Measurements from ENCODE around the gene ACACA.

The ACACA gene

GRCh38 chr17:37069087-37069486 lies 337.5 kb downstream of the ACACA start:
- DNase-seq (ENCODE audit: low read depth, low spot score) = no peak

GRCh38 chr17:37068266-37068665 lies 338.4 kb downstream of the ACACA start:
- no peak for DNase-seq (ENCODE audit: low read depth, low spot score)

- no peak for DNase-seq (ENCODE audit: low read depth, low spot score)
Observed at GRCh38 chr17:37067555-37068111, 339.0 kb downstream of the ACACA start.

DNA sequence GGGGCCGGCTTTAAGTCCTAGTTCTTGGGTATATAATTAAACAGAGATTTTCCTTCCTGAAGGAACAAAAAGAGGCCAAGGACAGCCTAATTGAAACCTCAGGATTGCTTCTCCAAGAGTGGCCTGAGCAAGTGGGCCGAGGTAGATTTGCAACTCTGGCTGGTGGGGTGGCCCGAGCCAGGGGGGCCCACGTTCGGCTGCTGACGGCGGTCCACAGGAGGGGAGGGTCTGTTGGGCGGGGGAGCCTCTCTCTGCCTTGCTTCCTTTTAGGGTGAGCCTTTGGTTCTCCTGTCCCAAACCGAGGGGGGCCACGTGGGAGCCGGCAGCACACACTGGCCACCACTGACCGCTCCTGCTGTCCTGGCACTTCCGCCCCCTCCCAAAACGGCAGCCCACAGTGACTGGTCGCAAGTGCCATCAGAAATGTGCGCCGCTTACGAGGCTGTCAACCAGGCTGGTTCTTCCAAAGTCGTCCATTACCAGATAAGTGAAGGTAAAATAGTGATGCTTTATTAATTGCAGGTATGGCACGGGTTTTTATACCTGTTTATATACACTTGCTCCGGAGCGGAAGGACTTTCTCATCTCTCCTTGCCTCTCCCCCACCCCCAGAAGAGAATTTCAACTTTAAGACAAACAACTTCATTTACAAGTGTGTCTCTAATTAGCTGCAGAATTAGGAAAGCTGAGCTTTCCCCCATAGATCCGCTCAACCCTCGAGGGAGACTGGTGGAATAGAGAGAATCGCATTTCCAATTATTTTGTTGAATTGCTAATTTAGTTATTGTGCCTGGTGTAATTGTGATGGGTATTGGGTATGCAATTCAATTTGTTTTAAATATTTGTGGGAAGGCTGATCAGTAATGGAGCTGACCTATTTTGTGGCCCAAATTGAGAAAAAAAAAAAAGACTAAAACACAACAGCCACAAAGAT lies 340.0 kb downstream of the ACACA start:
- DNase-seq (ENCODE audit: low read depth, low spot score) = no peak

- DNase-seq (ENCODE audit: low read depth, low spot score) = no peak
Observed at GRCh38 chr17:37065486-37066321, 340.9 kb downstream of the ACACA start.

- DNase-seq (ENCODE audit: low read depth, low spot score) = no peak
Observed at GRCh38 chr17:37064956-37065355, 341.7 kb downstream of the ACACA start.

- DNase-seq (ENCODE audit: low read depth, low spot score) = no peak
Observed at GRCh38 chr17:37064206-37064605, 342.4 kb downstream of the ACACA start.

- DNase-seq (ENCODE audit: low read depth, low spot score) = no peak
Observed at GRCh38 chr17:37062021-37062420, 344.6 kb downstream of the ACACA start.

- no peak for DNase-seq (ENCODE audit: low read depth, low spot score)
Observed at GRCh38 chr17:37060928-37061327, 345.7 kb downstream of the ACACA start.

DNA sequence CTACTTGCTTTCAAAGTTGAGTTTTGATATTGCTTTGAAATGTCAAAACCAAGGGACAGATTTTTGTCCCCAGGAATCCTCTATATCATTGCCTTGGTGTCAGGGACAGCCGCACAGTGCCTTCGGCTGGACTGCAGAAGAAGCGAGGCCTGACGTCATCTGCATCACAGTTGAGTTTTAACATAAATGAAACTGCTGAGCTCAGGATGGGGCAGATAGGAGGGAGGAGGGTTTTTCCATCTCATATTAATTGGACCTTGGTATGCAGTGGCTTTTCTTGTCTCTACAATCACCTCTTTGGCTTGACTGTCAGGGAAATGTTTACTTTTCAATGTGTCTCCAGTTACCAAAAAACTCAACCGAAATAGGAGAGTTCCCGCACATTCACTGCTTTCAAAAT lies 346.5 kb downstream of the ACACA start:
- DNase-seq (ENCODE audit: low read depth, low spot score) = no peak

DNA sequence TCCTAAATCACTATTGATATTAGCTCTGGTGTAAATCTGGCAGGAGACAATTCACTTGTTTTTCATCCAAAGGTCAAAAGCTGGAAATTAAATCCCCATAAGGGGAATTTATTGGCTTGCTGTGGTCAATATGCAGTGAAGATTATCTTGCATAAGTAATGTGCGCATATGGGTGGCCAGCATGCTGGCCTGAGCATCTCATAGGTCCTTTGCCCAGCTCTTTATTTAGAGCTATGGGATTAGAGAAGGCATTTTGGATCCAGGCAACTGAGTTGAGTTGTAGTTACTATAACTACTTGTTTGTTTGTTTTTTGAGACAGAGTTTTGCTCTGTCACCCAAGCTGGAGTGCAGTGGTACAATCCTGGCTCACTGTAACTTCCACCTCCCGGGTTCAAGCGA lies 347.1 kb downstream of the ACACA start:
- DNase-seq (ENCODE audit: low read depth, low spot score) = no peak

- no peak for DNase-seq (ENCODE audit: low read depth, low spot score)
Observed at GRCh38 chr17:37056622-37057021, 350.0 kb downstream of the ACACA start.

GRCh38 chr17:37054894-37055293 lies 351.7 kb downstream of the ACACA start:
- DNase-seq (ENCODE audit: low read depth, low spot score) = no peak

DNA sequence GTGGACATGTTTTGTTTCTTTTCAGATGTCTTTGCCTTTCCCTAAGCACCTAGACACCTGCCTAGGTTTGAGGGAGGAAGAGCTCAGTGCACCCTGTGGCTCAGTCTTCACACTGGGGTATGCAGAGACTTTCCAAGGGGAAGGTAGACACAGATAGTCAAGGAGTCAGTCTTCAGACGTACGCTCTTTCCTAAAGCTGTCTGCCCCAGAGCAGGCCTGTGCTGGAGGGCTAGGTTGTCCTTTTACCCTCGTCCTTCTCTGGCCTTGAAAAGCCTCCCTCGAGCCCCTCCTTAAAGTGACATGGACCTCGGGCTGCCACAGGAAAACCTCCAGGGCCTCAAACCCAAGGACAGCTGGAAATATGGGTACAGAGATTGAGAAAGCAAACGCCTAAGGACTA lies 354.2 kb downstream of the ACACA start:
- DNase-seq (ENCODE audit: low read depth, low spot score) = no peak

- no peak for DNase-seq (ENCODE audit: low read depth, low spot score)
Observed at GRCh38 chr17:37051833-37052232, 354.8 kb downstream of the ACACA start.

GRCh38 chr17:37051381-37051780 lies 355.3 kb downstream of the ACACA start:
- DNase-seq (ENCODE audit: low read depth, low spot score) = no peak

DNA sequence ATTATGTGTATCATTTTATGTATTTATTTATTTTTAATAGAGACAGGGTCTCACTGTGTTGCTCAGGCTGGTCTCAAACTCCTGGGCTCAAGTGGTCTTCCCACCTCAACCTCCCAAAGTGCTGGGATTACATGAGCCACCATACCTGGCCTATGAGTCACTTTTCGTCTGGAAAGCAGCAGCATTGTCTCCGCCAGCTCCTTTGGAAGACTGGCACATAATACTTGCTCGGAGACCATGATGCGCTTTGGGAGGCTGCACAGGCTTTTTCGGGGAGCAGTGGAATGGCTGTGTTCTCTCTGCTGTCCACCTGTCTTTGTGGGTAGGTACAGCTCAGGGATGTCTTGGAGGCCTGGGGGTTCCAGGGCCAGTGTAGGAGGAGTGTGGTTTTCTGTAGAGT lies 355.7 kb downstream of the ACACA start:
- DNase-seq (ENCODE audit: low read depth, low spot score) = no peak

- no peak for DNase-seq (ENCODE audit: low read depth, low spot score)
Observed at GRCh38 chr17:37048811-37049210, 357.8 kb downstream of the ACACA start.

DNA sequence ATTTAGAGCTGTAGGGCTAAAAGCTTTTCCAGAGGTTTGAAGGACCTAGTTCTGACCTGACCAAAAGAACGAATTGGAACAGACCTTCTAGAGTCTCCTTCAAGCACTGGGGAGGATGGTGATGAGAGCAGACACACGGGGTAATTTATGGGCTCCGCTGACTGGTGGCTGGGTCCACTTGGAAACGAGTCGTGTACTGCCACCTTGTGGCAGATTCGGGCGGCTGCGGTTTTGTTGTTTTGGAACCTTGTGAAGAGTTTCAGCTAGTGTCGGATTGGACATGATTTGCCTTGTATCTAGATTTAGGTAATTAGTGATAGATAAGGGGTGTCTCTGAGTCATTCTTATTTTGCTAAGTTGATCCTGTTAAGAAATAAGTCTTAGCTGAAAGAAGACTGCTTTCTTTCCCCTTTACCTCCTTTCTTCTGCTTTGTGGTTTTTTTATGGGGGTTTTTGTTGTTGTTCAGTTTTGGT lies 359.0 kb downstream of the ACACA start:
- DNase-seq (ENCODE audit: low read depth, low spot score) = peak; percentile 74

- DNase-seq (ENCODE audit: low read depth, low spot score) = no peak
Observed at GRCh38 chr17:37045351-37045922, 361.2 kb downstream of the ACACA start.

GRCh38 chr17:37043201-37043600 lies 363.4 kb downstream of the ACACA start:
- DNase-seq (ENCODE audit: low read depth, low spot score) = no peak

DNA sequence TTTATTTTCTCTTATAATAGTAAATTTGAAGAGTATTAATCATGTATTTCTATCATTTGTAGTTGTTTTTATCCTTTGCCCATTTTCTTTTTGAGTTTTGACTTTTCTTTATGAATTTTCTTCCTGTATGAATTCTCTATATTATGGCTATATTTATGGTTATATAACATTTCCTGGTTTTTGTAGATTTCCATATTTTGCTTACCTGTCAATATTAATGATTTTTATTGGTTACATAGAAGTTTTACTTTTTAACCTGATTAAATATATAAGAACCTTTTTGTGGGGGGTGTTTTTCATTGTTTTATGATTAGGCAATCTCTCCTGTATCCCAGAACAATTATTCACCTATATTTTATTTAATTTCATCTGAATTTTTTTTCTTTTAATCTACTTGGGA lies 364.7 kb downstream of the ACACA start:
- DNase-seq (ENCODE audit: low read depth, low spot score) = no peak

Data from smooth muscle cell of the brain vasculature (primary cell).